OCI-LY3 (cell line): ENCODE results near the gene MLST8.

ENCODE experiments used
- H2AFZ ChIP-seq: fragments of 200-600, 300-600 bp; shearing (Covaris generic); 2 replicates; pipeline ENCODE4 v1.6.0; 2014; ENCODE audit warnings: antibody characterized with exemption, low read depth, low read length
- H3K27ac ChIP-seq: fragments of 200-600, 300-600 bp; sonication (generic); 2 replicates; pipeline ENCODE4 v1.5.1; 2014; ENCODE audit warnings: mild to moderate bottlenecking, low read length, moderate library complexity, mixed read lengths
- H3K27me3 ChIP-seq: fragments of 200-600, 300-600 bp; sonication (generic); 2 replicates; pipeline ENCODE4 v1.6.1; 2014; ENCODE audit warnings: low read depth, low read length, mixed read lengths
- H3K36me3 ChIP-seq: fragments of 200-600, 300-600 bp; sonication (generic); replicated peaks from 2 replicates; pipeline ENCODE3; 2014; ENCODE audit warnings: low read depth, low read length, mixed read lengths
- H3K4me1 ChIP-seq: fragments of 300-600, 200-600 bp; sonication (generic); 2 replicates; pipeline ENCODE4 v1.6.1; 2014; ENCODE audit warnings: low read length, mixed read lengths
- H3K4me2 ChIP-seq: fragments of 200-600, 300-600 bp; sonication (generic); 2 replicates; pipeline ENCODE4 v1.6.1; 2014; ENCODE audit warnings: low read length, mixed read lengths
- H3K4me3 ChIP-seq: fragments of 300-600, 200-600 bp; sonication (generic); 2 replicates; pipeline ENCODE4 v1.5.1; 2014; ENCODE audit warnings: antibody characterized with exemption, mild to moderate bottlenecking, low read length, moderate library complexity
- H3K79me2 ChIP-seq: fragments of 300-600, 200-600 bp; shearing (Covaris generic); 2 replicates; pipeline ENCODE4 v1.6.1; 2014; ENCODE audit warnings: mild to moderate bottlenecking, low read length, mixed read lengths
- H3K9ac ChIP-seq: fragments of 300-600, 200-600 bp; shearing (Covaris generic); 2 replicates; pipeline ENCODE4 v1.6.0; 2014; ENCODE audit warnings: mild to moderate bottlenecking, low read length, moderate library complexity
- H3K9me3 ChIP-seq: fragments of 200-600, 300-600 bp; shearing (Covaris generic); 2 replicates; pipeline ENCODE4 v1.6.1; 2014; ENCODE audit warnings: low read length, mixed read lengths; ENCODE audit not compliant: insufficient read depth
- H4K20me1 ChIP-seq: fragments of 200-600, 300-600 bp; sonication (generic); 2 replicates; pipeline ENCODE4 v1.6.1; 2016; ENCODE audit warnings: low read length, mixed read lengths; ENCODE audit not compliant: insufficient read depth
- EZH2phosphoT487 ChIP-seq: fragments of 200-600 bp; shearing (Covaris generic); IDR thresholded peaks from 2 replicates; pipeline ENCODE4 v1.6.1; 2018; ENCODE audit warnings: antibody characterized with exemption, mixed run types, low read depth
- TF ChIP-seq, protein P1 (sequence below): fragments of 200-600, 300-600 bp; sonication (generic); IDR thresholded peaks from 2 replicates; pipeline ENCODE4 v1.5.1; 2014; ENCODE audit warnings: antibody characterized with exemption, low read length, low read depth

Gene MLST8

GRCh38 chr16:2212362-2213324 is 7.4 kb downstream of the MLST8 start:
- H3K36me3 ChIP-seq = peaks cover 16% of the 10 kb centered on the region
- H3K4me2 ChIP-seq = peak overlapping the region; percentile 88
- no peak for TF ChIP-seq EZH2phosphoT487
- TF ChIP-seq, protein P1, sequence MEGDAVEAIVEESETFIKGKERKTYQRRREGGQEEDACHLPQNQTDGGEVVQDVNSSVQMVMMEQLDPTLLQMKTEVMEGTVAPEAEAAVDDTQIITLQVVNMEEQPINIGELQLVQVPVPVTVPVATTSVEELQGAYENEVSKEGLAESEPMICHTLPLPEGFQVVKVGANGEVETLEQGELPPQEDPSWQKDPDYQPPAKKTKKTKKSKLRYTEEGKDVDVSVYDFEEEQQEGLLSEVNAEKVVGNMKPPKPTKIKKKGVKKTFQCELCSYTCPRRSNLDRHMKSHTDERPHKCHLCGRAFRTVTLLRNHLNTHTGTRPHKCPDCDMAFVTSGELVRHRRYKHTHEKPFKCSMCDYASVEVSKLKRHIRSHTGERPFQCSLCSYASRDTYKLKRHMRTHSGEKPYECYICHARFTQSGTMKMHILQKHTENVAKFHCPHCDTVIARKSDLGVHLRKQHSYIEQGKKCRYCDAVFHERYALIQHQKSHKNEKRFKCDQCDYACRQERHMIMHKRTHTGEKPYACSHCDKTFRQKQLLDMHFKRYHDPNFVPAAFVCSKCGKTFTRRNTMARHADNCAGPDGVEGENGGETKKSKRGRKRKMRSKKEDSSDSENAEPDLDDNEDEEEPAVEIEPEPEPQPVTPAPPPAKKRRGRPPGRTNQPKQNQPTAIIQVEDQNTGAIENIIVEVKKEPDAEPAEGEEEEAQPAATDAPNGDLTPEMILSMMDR = no peak
- H4K20me1 ChIP-seq = peaks cover 7% of the 10 kb centered on the region
- no peaks in the 10 kb centered on the region for H3K27me3 ChIP-seq
- peaks cover 20% of the 10 kb centered on the region for H3K79me2 ChIP-seq
- peaks cover 12% of the 10 kb centered on the region for H3K4me1 ChIP-seq
- no peak overlapping the region for H2AFZ ChIP-seq
- H3K4me3 ChIP-seq = peak overlapping the region; percentile 98
- H3K9ac ChIP-seq = peak overlapping the region; percentile 81; the same call in 1 of the 2 replicates
- H3K27ac ChIP-seq = no peak overlapping the region
- H3K9me3 ChIP-seq = no peaks in the 10 kb centered on the region

DNA sequence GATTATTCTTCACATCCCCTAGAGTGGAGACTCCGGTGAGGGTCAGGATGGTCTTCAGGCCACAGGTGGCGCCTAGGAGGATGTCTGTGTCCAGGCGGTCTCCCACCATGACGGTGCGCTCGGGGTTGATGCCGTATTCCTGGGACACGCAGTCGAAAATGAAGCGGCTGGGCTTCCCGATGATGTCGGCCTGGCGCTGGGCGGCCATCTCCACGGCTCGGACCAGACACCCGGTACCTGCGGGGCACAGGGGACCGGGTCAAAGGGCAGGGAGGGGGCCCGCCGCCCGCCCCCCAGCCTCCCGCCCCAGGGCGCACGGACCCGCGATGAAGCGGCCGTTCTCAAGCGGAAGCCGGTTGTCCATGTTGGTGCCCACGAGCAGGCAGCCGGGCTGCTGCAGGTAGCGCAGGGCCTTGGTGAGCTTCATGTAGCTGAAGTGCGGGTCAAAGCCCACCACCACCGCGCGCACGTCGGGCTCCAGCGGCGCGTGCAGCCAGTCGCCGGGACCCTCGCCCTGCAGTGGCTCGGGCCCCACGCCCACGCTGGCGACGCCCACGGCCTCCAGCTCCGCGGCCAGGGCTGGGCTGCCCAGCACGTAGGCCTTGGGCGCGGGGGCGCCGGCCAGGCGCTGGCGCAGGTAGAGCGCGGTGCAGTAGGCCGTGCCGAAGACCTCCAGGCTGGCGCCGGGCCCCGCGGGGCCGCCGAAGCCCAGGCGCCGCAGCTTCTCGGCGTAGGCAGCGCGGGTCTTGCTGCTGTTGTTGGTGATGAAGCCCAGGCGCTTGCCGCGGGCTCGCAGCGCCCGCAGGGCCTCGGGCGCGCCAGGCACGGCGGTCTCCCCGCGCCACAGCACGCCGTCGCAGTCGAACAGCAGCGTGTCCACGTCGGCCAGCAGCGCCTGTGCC is 8.8 kb downstream of the MLST8 start:
- peak overlapping the region; percentile 81 for H3K9ac ChIP-seq
- peaks cover 20% of the 10 kb centered on the region for H3K79me2 ChIP-seq
- H3K27ac ChIP-seq = no peak overlapping the region
- peak overlapping the region; percentile 98 for H3K4me3 ChIP-seq
- no peaks in the 10 kb centered on the region for H3K9me3 ChIP-seq
- no peak overlapping the region for H2AFZ ChIP-seq
- peaks cover 13% of the 10 kb centered on the region for H3K36me3 ChIP-seq
- peaks cover 12% of the 10 kb centered on the region for H3K4me1 ChIP-seq
- TF ChIP-seq EZH2phosphoT487 = no peak
- TF ChIP-seq, protein P1 = no peak
- peaks cover 7% of the 10 kb centered on the region for H4K20me1 ChIP-seq
- H3K4me2 ChIP-seq = peak overlapping the region; percentile 88
- H3K27me3 ChIP-seq = no peaks in the 10 kb centered on the region

DNA sequence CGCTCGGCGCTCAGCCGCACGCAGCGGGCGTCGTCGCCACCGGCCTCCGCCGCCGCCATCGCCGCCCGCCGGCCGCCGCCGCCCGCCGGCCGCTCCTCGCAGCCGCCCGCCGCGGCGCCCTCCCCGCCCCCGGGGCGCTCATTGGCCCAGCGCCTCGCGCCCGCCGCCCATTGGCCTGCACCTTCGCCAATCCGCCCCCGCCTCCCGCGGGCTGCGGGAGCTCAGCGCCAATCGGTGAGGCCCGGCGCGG is 9.4 kb downstream of the MLST8 start, which contains the start of gene PGP:
TSS of gene PGP (minus strand) at position 122 of the 250 bp plus-strand sequence. CDS start at position 59, 63 bp downstream.
- Histone ChIP-seq H4K20me1 (peaks cover 7% of the 10 kb centered on the region), H3K36me3 (peaks cover 10% of the 10 kb centered on the region), H3K4me2 (peak within 1 kb of the TSS; percentile 88), H3K4me3 (peak within 1 kb of the TSS; percentile 98), H3K27me3 (no peaks in the 10 kb centered on the region), H3K79me2 (peaks cover 20% of the 10 kb centered on the region), H3K9me3 (no peaks in the 10 kb centered on the region), H2AFZ (no peak within 1 kb of the TSS; the same call in 1 of the 2 replicates), H3K27ac (peak within 1 kb of the TSS; percentile 68), H3K4me1 (peaks cover 12% of the 10 kb centered on the region), H3K9ac (peak within 1 kb of the TSS; percentile 82)
- TF ChIP-seq EZH2phosphoT487 = no peak
- TF ChIP-seq, protein P1 = no peak

GRCh38 chr16:2216330-2216729 is 11.1 kb downstream of the MLST8 start:
- Histone ChIP-seq H3K36me3 (peaks cover 10% of the 10 kb centered on the region), H3K27me3 (no peaks in the 10 kb centered on the region), H3K9ac (no peak overlapping the region), H2AFZ (no peak overlapping the region), H3K4me3 (peak overlapping the region; percentile 84), H3K27ac (no peak overlapping the region), H3K4me1 (peaks cover 12% of the 10 kb centered on the region), H3K9me3 (no peaks in the 10 kb centered on the region), H3K79me2 (peaks cover 20% of the 10 kb centered on the region), H4K20me1 (peaks cover 7% of the 10 kb centered on the region), H3K4me2 (peak overlapping the region; percentile 36)
- TF ChIP-seq, protein P1 = no peak
- no peak for TF ChIP-seq EZH2phosphoT487
